Tibial nerve (tissue), 4 donors: ENCODE data around the gene ARID4B.

Experiments
- EP300 ChIP-seq, 2 donors: sonication (generic); formaldehyde crosslinking; IDR thresholded peaks; one replicate each; pipeline ENCODE4 v1.6.1; 2017; ENCODE audit warnings: antibody characterized with exemption in 2 of 2, mild to moderate bottlenecking in 1 of 2
- TF ChIP-seq, protein P1 (sequence below), 5 experiments: fragments of 200-600 bp in 3 of 5; fragments of 450-650 bp in 2 of 5; sonication (generic) in 3 of 5; IDR thresholded peaks; one replicate each; pipeline ENCODE4 v1.5.1; 2016 to 2019; ENCODE audit warnings: antibody characterized with exemption in 5 of 5, mild to moderate bottlenecking in 3 of 5, moderate library complexity in 2 of 5

DNA sequence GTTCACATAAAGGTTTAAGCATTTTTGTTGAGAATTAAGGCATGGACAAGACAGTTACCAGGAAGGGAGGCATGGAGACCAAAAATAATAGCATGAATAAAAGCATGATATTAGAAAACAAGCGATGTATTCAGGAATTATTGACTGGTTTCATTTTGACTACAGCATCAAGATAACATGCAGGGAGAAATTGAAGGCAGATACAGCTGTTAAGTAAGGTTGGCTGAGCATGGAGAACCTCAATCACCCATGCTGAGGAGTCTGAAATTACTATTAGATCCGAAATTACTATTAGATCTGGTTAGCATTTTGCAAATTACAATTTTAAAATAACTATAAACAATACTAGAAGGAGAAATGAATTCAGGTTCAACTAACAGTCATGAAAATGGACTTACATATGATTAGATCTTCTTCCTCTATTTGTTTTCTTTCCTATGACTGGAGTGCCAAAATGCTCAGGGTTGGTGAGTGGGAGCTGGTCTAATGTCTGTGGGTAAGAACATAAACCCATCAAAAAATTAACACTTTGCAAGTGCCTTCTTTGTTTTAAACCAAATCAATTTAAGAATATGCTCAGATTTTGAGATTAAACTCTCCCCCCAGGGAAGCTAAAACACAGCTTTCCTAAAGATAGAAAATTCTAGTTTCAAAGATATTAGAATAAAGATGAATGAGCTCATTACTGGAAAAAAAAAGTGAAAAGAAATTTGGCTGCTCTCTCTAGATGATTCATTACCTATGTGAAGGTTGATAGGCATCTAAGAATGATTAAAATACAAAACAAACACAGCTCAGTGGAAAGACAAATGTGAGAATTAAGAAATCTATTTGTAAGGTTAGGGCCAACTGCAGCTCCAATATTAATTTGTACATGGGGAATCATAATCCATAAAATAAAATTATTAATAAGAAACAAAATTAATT is 81.7 kb downstream of the ARID4B start:
- TF ChIP-seq, protein P1, sequence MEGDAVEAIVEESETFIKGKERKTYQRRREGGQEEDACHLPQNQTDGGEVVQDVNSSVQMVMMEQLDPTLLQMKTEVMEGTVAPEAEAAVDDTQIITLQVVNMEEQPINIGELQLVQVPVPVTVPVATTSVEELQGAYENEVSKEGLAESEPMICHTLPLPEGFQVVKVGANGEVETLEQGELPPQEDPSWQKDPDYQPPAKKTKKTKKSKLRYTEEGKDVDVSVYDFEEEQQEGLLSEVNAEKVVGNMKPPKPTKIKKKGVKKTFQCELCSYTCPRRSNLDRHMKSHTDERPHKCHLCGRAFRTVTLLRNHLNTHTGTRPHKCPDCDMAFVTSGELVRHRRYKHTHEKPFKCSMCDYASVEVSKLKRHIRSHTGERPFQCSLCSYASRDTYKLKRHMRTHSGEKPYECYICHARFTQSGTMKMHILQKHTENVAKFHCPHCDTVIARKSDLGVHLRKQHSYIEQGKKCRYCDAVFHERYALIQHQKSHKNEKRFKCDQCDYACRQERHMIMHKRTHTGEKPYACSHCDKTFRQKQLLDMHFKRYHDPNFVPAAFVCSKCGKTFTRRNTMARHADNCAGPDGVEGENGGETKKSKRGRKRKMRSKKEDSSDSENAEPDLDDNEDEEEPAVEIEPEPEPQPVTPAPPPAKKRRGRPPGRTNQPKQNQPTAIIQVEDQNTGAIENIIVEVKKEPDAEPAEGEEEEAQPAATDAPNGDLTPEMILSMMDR (IDR thresholded peaks at IDR 0.05) = no peak
- TF ChIP-seq EP300 (IDR thresholded peaks at IDR 0.05) = no peak
